Common myeloid progenitor, CD34-positive (primary cell): ENCODE measurements around the gene ZNF605.
A peak's percentile ranks its signal among the peaks of the same experiment; 100 is the strongest.

Experiments used
- CTCF ChIA-PET: fragments of 350-600 bp; sonication (Branson Sonifier 250); formaldehyde crosslinking; loops from one replicate; lab custom pipeline; 2021; ENCODE audit warnings: antibody characterized with exemption; lab: Charles Lee
- POLR2A ChIA-PET: fragments of 350-600 bp; sonication (Branson Sonifier 250); formaldehyde crosslinking; loops from one replicate; lab custom pipeline; 2021; ENCODE audit warnings: antibody characterized with exemption; lab: Charles Lee
- DNase-seq, 3 donors: peaks; one replicate each; pipeline versions ENCODE4 v3.0.0 to v3.0.0-alpha.2; 2013
- H3K27ac ChIP-seq, 2 experiments: 1 replicate in 1 of 2; 2 replicates in 1 of 2; pipeline ENCODE4 v1.7.0; 2013; ENCODE audit warnings: inconsistent platforms in 2 of 2, low read length in 2 of 2, mild to moderate bottlenecking in 2 of 2, low read depth in 1 of 2, moderate library complexity in 1 of 2; ENCODE audit not compliant: severe bottlenecking in 2 of 2, insufficient read depth in 1 of 2, poor library complexity in 1 of 2
- H3K27me3 ChIP-seq, 5 experiments: replicated peaks in 2 of 5; 1 replicate in 3 of 5; 2 replicates in 2 of 5; pipeline versions ENCODE4 v1.6.1 to v1.7.0; 2013; ENCODE audit warnings: low read length in 4 of 5, mild to moderate bottlenecking in 2 of 5, moderate library complexity in 2 of 5, inconsistent platforms in 1 of 5; ENCODE audit not compliant: insufficient read depth in 5 of 5, control insufficient read depth in 4 of 5
- H3K36me3 ChIP-seq, 4 experiments: 1 replicate in 2 of 4; 2 replicates in 2 of 4; pipeline versions ENCODE4 v1.6.1 to v1.7.0; 2013; ENCODE audit warnings: low read length in 3 of 4, control low read depth in 1 of 4, mild to moderate bottlenecking in 1 of 4; ENCODE audit not compliant: control insufficient read depth in 4 of 4, insufficient read depth in 4 of 4
- H3K4me1 ChIP-seq, 4 experiments: 1 replicate in 3 of 4; 2 replicates in 1 of 4; pipeline versions ENCODE4 v1.6.1 to v1.7.1; 2013; ENCODE audit warnings: low read length in 3 of 4, mild to moderate bottlenecking in 3 of 4, control low read depth in 1 of 4, inconsistent platforms in 1 of 4, moderate library complexity in 1 of 4; ENCODE audit not compliant: control insufficient read depth in 4 of 4, insufficient read depth in 4 of 4; ENCODE audit errors: control extremely low read depth in 1 of 4
- H3K4me3 ChIP-seq, 7 experiments: 1 replicate in 4 of 7; 2 replicates in 3 of 7; pipeline versions ENCODE4 v1.5.1 to v1.7.0; 2013; ENCODE audit warnings: mild to moderate bottlenecking in 7 of 7, low read length in 6 of 7, moderate library complexity in 6 of 7, inconsistent platforms in 2 of 7, low read depth in 2 of 7, control low read depth in 1 of 7; ENCODE audit not compliant: insufficient read depth in 4 of 7, control insufficient read depth in 1 of 7; ENCODE audit errors: extremely low read depth in 1 of 7
- H3K9me3 ChIP-seq, 5 experiments: 1 replicate in 4 of 5; 2 replicates in 1 of 5; pipeline versions ENCODE4 v1.6.1 to v1.7.1; 2013; ENCODE audit warnings: low read length in 4 of 5, mild to moderate bottlenecking in 2 of 5, inconsistent platforms in 1 of 5, low read depth in 1 of 5, moderate library complexity in 1 of 5; ENCODE audit not compliant: control insufficient read depth in 4 of 5, insufficient read depth in 2 of 5; ENCODE audit errors: control extremely low read depth in 1 of 5
- WGBS: methylation state at CpG from one replicate; pipeline ENCODE4 v1.1.5; 2013; ENCODE audit not compliant: insufficient coverage; 5-methylcytosine and 5-hydroxymethylcytosine counted together

Gene ZNF605

GRCh38 chr12:132924356-132924755 is 31.8 kb downstream of the ZNF605 start:
- Histone ChIP-seq H3K4me3 (no peak overlapping the region), H3K27me3 (no peaks in the 10 kb centered on the region), H3K27ac (no peak overlapping the region), H3K9me3 (peaks cover 27 to 85% (median 64%) of the 10 kb centered on the region in 5 experiments), H3K36me3 (peaks cover 3 to 24% (median 5%) of the 10 kb centered on the region in 4 experiments), H3K4me1 (no peaks in the 10 kb centered on the region)
- POLR2A ChIA-PET = interaction anchor here (0.6 kb wide), 1 partner anchor 103 kb away, joined by 3 read pairs; no protein-coding TSS in a partner anchor
- DNase-seq = no peak
- 100% methylated on average over 2 of the region's 3 CpGs for WGBS
- CTCF ChIA-PET = interaction anchor here (0.9 kb wide), 1 partner anchor 39 kb away, joined by 3 read pairs; no protein-coding TSS in a partner anchor

- H3K9me3 ChIP-seq = peaks cover 24 to 84% (median 66%) of the 10 kb centered on the region in 5 experiments
- WGBS = no CpG with 5 or more reads among the region's 1 CpG
- no peaks in the 10 kb centered on the region for H3K27me3 ChIP-seq
- H3K4me3 ChIP-seq = no peak overlapping the region
- ChIA-PET POLR2A (no interaction called here), CTCF (no interaction called here)
- DNase-seq = peak in 2 of 3 donors; percentile 17 to 30
- peaks cover 3 to 21% (median 5%) of the 10 kb centered on the region in 4 experiments for H3K36me3 ChIP-seq
- H3K4me1 ChIP-seq = no peaks in the 10 kb centered on the region
- H3K27ac ChIP-seq = no peak overlapping the region
These were observed 32.7 kb downstream of the ZNF605 start for GRCh38 chr12:132923356-132923909.

- 95% methylated on average over 2 of the region's 4 CpGs for WGBS
- Histone ChIP-seq H3K27me3 (no peaks in the 10 kb centered on the region), H3K36me3 (peaks cover 3 to 21% (median 5%) of the 10 kb centered on the region in 4 experiments), H3K4me3 (no peak overlapping the region), H3K9me3 (peaks cover 20 to 89% (median 65%) of the 10 kb centered on the region in 5 experiments), H3K4me1 (no peaks in the 10 kb centered on the region), H3K27ac (no peak overlapping the region)
- DNase-seq = no peak
- POLR2A ChIA-PET = no interaction called here
- CTCF ChIA-PET = no interaction called here
These were observed 33.4 kb downstream of the ZNF605 start for GRCh38 chr12:132922676-132923075.

GRCh38 chr12:132921685-132922084 is 34.4 kb downstream of the ZNF605 start:
- POLR2A ChIA-PET = no interaction called here

GRCh38 chr12:132918680-132919079 is 37.4 kb downstream of the ZNF605 start:
- no peak for DNase-seq
- peak overlapping the region in 1 of 7 experiments; percentile 28 for H3K4me3 ChIP-seq
- whole genome bisulfite sequencing = 95% methylated on average over 6 of the region's 6 CpGs
- no peaks in the 10 kb centered on the region for H3K27me3 ChIP-seq
- CTCF ChIA-PET = no interaction called here
- H3K36me3 ChIP-seq = peaks cover 0 to 6% (median 0%) of the 10 kb centered on the region in 4 experiments
- H3K9me3 ChIP-seq = peaks cover 11 to 79% (median 41%) of the 10 kb centered on the region in 5 experiments
- POLR2A ChIA-PET = no interaction called here
- H3K27ac ChIP-seq = no peak overlapping the region
- no peaks in the 10 kb centered on the region for H3K4me1 ChIP-seq

More at GRCh38 chr12:132921685-132922084, 34.4 kb downstream of the ZNF605 start:
- peaks cover 17 to 90% (median 60%) of the 10 kb centered on the region in 5 experiments for H3K9me3 ChIP-seq
- DNase-seq = no peak
- peaks cover 3 to 17% (median 5%) of the 10 kb centered on the region in 4 experiments for H3K36me3 ChIP-seq
- no peaks in the 10 kb centered on the region for H3K4me1 ChIP-seq
- WGBS = 78% methylated on average over 9 of the region's 9 CpGs
- H3K27me3 ChIP-seq = no peaks in the 10 kb centered on the region
- H3K27ac ChIP-seq = no peak overlapping the region
- H3K4me3 ChIP-seq = no peak overlapping the region
- CTCF ChIA-PET = no interaction called here

- Histone ChIP-seq H3K27ac (peak overlapping the region; percentile 46 to 77), H3K36me3 (peaks cover 0 to 3% (median 0%) of the 10 kb centered on the region in 4 experiments), H3K4me1 (peaks cover 2 to 19% (median 16%) of the 10 kb centered on the region in 4 experiments), H3K27me3 (peaks cover 0 to 32% (median 13%) of the 10 kb centered on the region in 5 experiments), H3K9me3 (peaks cover 3 to 49% (median 8%) of the 10 kb centered on the region in 5 experiments), H3K4me3 (peak overlapping the region; percentile 74 to 87 (median 78))
- POLR2A ChIA-PET = interaction anchor here (0.6 kb wide), 1 partner anchor 177 kb away, joined by 4 read pairs; no protein-coding TSS in a partner anchor
- no peak for DNase-seq
- WGBS = under 1% methylated on average over 19 of the region's 22 CpGs
- CTCF ChIA-PET = interaction anchor here (1.0 kb wide), 1 partner anchor 172 kb away, joined by 3 read pairs; the partner anchor contains the start of gene ZNF140
These were observed 47.1 kb downstream of the ZNF605 start for GRCh38 chr12:132909030-132909368.
